HG03139 (cell line): ENCODE measurements around the gene FXYD2.

Experiments used
- ATAC-seq: cut with Tn5 transposase; IDR thresholded peaks from one replicate; pipeline ENCODE4 v1.9.1; 2021; ENCODE audit not compliant: unreplicated experiment

The FXYD2 gene

DNA sequence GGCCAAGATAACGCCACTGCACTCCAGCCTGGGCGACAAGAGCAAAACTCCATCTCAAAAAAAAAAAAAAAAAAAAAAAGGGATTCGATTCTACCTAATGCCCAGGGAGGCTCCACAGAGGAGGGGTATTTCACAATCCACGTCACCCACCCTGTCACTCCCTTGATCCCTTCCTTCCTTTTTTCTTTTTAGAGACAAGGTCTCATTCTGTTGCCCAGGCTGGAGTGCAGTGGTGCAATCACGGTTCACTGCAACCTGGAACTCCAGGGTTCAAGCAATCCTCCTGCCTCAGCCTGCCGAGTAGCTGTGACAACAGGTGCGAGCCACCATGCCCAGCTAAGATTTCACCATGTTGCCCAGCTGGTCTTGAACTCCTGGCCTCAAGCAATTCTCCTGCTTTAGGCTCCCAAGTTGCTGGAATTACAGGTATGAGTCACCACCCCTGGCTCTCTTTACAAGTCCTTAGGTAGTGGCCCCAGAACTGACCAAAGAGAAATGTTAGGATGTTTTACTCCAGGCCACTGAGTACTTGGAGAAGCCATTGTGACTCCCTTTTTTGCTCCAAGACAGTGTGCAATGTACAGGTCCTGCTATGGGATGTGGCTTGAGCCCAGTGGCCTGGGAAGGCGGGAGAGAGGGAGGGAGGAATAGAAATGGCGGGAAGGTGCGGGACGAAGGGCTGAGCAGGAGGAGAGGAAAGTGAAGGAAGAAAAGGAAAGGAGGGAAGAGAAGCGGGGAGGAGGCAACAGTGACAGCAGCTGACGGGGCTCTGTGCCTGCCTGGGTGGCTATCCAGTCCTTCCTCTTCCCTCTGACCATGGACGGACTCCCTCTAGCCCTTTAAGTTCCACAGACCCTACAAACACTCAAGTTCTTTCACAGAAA lies 11.8 kb upstream of the FXYD2 start:
- no peak for ATAC-seq

DNA sequence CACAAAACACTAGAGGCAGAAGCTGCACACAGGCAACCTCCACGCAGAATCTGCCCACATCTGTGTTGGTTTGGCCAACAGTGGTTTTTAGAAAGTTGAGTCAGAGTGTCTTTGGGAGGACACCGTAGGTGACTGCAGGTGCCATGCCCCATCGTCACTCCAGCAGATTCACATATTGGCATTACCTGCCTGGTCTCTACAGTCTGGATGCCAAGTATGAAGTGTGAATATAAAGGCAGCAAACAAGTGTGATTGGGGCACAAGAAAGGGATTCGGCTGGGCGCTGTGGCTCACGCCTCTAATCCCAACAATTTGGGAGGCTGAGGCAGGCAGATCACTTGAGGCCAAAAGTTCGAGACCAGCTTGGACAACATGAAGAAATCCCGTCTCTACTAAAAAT lies 11.0 kb upstream of the FXYD2 start:
- ATAC-seq: no peak

DNA sequence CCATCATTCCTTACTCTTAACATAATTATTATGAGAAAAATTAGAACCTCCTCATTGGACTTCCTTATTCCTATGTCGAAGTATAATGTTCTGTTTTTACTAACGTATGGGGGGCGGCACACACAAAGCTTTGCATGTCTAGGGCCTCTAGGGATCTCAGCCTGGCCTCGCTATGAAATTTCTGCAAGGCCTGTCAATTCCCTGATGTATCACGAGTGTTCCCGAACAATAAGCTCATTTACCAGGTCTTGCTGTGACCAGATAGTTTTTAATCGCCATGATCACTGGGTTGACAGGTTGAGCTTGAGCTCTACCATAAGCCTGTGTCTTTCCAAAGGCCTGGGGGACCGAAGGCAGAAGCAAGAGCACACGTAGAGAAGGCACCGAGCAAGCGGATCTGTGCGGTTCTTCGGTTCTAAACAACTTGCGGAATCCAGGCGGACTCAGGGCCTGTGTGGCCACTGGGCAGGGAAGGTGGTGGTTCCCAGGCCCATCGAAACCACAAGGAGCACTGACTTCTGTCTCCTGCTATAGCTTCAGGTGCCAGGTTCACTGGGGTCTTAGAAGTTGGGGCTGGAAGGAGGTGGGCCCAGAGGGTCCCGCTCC lies 10.4 kb upstream of the FXYD2 start:
- no peak for ATAC-seq

DNA sequence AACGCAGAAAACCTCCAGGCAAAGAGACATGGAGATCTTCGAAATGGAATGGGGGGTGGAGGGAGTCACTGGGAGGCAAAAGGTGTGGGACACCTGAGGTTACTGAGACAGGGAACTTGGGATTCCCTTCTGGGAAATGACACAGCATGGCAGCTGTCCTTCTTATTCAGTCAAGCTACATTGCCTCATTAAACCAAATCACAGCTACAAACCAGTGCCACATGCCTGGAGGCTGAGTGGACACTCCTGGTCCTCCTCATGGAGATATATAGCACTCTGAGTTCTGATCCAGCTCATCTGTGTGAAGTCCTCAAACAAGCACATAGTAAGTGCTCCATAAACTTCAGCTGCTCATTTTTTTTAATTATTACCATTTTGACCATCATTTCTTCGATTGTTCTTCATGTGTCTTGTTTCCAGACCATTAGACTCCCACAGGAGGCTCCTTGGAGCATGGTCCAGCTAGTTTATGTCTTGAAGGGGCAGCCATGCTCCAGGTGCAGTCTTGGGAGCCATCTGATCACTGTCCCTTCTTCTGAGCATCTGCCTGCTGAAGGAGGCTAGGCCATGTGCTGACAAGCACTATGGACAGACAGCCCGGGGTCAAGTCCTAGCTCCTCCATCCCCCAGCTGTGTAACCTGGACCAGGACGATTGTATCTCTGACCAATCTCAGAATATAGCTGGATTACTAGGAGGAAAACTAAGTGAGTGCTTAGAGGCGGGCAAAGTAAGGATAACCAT lies 9.7 kb upstream of the FXYD2 start:
- ATAC-seq: no peak

DNA sequence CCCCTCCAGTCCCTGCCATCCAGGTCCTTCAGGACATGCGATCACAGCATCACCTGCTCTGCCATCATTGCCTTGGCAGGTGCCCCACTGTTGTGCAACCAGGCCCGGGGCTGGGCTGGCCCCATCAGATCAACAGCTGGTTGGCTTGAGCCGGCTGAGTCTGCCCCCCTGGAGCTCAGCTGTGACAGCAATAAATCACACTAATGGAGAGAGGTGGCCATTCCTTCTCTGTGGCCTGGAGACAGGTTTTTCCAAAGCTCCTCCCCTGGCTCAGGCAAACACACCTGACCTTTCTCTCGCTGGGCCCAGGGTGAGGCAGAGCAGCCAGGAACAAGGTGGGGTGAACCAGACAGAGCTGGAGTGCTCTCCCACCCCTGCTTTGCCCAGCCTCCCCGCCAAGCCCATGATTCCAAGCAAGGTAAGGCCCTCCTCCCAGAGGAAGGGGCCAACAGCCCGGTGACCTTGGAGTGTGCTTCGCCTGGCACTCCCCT lies 8.9 kb upstream of the FXYD2 start:
- ATAC-seq: no peak

DNA sequence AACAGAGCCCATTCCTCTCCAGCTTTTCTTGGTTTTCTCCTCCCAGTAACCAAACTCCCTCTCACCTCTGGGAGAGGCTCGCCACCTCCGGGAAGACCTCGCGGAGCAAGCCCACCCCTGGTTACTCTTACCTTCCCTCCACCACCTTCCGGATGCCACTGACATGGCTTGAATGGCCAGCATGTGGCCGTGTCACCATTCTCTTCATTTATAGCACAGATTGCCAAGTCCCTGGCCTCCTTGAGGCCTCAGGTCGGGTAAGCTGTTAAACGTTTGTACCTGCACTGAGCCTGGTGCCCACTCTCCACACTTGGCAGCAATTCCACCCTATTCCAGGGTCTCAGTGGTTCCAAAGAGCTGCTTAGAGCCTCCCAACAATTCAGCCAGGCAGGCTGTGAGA lies 8.0 kb upstream of the FXYD2 start:
- ATAC-seq: no peak

DNA sequence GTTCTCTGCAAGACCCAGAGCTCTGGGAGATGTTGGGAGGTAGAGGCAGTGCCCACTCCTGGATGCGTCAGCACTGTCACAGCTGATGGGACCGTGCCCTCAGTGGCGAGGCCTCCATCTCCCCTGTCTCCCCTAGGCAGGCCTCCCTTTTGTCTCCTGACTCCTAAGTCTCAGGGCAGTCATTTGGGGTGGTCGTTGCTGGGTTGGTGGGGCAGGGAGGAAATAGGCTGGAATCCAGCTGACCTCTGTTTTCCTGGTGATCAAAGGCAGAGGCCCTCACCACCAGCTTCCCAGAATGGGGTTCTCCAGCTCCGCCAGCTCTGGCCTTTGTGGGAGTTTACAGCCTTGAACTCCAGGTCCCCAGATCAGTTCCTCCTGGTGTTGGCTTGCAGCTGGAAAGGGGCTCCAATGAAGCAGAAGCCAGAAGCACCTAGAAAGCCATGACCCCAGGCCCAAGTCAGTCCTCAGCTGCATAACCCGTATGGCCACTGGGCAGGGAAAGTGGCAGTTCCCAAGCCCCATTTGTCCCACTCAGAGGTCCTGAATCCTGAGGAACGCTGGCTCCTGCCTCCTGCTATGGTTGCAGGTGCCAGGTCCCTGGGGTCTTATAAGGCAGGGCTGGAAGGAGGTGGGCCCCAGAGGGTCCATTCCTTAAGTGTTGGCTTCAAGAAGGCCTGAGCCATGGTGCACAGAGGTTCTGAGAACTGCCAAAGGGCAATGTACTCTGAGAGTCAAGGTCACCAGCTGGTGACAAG lies 7.3 kb upstream of the FXYD2 start:
- no peak for ATAC-seq

DNA sequence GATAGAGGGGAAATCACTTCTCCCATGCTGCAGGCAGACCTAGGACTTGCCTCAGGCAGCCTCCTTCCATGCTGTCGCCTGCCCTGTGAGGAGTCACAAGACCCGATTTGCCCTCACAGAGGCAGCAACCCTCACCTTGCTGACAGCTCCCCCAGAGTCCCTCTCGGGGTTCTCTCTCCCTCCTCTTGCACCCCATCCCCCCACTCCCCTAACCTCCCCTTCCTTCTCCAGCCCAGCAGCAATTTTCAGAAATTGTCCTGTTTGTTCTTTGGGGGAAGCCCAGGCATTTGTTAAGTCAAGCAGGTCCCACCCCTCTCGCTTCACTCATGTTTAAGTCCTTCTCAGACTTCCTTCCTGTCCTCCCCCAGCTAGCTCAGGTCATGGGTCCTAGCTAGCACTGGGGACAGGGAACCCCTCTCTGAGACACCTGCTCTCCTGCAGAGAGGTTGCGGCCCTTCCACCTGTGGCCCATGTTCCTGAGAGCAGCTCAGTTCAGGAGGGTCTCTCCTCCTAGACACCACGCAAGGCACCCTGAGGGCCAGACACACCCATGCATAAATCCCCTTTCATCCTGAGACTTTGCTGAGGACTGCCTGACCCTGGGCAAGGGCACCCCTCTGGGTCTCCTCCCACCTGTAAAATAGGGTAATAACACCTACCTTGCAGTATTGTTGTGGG lies 6.3 kb upstream of the FXYD2 start:
- ATAC-seq: no peak

DNA sequence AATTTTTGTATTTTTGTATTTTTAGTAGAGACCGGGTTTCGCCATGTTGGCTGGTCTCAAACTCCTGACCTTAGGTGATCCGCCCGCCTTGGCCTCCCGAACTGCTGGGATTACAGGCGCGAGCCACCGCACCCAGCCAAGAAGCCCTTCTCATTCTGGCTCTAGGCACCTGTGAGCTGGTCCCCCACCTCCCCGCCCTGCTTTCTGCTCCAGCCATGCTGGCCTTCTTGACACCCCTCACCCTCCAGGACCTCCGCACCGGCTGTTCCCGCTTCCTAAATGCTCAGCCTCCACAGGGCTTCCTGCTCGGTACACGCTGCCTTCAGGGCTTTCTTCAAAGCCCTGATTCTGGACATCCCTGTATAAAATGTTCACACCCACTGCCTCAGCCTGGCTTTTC lies 5.5 kb upstream of the FXYD2 start:
- ATAC-seq: no peak

DNA sequence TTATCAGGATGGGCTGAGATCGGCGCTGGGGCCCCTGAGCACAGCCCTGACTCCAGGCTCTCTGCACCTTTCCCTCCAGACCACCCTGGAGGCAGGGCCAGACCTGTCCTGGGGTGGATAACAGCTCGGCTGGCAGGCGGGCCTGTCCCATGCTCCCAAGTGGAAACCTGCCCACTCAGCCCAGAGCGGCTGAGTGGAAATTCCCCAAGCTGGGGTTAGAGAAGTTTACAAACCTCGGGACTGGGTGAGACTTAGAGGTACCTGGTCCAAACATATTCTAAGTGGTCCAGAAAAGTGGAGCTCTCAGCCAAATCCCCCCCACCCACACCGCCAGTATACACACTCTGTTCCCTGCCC lies 4.8 kb upstream of the FXYD2 start:
- no peak for ATAC-seq

DNA sequence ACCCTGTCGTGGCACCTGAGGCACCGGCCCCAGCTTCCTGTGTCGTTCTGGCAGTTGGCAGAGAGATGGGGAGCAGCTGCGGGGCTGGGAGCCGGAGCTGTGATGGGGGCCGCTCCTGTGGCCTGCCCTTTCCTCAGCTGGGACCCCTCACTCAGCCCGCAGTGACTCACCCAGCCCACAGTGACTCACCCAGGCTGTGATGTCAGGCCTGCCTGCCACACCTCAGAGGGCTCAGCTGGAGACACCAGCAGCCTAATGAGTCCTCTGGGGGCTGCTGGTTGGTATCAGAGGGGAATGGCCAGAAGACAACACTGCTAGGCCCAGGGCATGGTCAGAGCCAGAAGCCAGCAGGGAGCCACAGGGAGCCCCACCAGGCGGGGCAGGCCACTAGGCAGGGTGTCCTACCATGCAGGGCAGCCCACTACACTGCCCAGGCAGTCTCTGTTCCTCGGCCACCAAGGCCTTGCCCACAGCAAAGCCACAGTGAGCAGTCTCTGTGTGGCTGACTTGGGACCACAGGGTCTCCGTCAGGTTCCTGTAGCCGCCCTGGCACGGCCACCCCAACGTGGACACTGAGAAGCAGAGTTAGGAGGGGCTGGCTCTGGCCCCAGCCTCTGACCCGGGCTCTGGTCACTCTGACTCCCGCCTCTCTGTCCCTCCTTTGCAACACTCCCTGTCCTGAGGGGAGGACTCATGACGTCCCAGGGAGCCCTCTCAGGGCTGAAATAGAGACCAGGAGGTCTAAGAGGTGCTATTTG lies 4.2 kb upstream of the FXYD2 start:
- ATAC-seq: no peak

DNA sequence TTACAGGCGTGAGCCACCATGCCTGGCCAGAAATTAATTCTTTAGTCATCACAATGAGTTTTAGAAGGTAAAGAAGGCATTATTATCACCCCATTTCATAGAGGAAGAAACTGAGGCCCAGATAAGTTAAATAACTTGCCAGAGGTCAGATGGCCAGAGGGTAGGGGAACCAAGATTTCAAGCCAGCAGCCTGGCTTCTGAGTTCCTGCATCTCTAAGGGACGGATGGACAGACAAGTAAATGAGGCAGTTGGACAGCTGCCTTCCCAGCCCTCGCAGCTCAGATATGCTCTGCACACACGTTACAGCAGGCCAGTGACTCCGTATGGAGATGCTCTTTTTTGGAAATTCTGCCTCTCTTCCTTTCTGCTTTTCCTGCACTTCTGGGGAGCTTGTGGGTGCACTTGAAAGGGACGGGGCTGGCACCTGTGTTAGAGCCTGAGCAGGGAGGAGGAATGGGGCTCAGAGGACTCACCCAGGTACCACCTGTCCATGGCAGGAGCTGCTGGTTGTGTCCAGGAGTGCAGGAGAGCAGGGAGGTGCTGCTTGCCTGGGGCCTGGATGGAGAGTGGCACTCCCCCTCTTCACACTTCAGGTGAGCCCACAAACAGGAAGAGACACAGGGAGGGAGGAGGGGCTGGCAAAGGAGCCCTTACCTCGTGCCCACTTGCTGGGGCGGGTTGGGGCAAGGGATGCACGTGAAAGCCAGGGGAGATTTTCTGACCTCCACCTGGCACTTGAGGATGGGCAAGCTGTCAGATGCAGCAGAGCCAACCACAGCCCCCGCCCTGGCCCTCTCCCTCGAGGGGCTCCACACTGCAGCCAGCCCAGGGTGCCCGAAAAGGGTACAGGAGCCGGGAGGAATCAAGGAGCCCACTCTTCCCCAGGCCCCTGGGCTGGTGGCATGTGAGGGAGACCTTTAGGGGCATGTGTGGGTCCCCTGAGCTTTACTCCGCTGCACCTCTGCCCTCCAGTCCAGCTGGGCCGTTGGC lies 3.3 kb upstream of the FXYD2 start:
- ATAC-seq: no peak

DNA sequence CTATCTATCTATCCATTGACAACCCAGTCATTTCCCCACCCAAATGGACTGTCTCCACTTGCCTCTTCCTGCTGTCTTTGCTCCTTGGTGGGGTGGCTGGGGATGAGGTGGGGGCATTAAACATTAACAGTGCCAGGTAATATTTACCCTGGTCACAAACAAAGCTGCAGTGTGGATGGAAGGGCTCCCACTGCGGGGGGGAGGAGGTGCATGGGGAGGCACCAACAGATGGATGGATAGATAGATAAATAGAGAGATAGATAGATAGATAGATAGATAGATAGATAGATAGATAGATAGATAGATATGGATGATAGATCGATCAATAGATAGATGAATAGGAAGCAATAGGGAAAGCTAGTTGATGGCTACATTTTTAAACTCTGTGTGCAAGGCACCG lies 2.3 kb upstream of the FXYD2 start:
- no peak for ATAC-seq

DNA sequence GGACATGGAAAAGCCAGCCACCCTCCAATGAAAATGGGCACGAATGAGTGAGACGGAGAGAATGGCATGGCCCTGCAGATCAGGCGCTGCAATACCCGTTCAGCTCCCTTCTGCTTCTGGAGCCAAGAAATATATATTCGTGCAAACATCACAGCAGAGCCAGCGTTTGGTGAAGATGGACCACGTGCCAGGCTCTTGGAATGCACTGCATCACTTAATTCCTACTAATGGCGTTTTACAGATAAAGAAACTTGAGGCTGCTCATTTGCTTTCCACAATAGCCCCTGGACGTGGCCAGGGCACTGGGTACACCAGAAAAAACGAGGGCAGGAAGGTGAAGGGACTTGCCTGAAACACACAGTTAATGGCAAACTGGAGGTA lies 1.6 kb upstream of the FXYD2 start:
- no peak for ATAC-seq

DNA sequence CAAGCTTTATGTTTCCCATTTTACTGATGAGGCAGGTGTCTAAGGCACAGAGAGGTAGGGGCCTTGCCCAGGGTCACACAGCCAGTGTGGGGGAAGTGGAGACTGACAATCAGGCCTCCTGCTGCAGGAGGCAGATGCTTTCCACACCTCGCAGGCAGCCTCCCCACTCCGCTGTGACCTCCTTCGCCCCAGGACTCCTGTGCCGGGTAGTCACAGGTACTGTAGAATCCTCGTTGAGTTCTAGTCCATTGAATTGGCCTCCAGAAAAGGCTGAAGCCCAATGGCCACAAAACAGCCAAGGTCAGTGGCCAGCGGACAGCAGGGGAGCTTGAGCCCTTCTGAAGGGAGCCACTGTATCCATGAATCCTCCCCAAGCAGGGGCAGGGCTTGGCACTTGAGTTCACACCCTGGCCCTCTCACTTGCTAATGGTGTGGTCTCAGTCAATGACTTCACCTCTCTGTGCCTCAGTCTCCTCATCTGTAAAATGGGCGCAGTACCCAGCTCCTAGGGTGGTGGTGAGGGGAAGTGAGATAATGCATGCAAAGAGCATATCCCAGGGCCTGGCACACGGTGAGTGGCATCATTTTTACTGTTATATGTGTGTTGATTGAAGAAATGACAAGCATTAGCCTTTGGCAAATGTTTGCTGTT lies 1.1 kb upstream of the FXYD2 start:
- no peak for ATAC-seq

DNA sequence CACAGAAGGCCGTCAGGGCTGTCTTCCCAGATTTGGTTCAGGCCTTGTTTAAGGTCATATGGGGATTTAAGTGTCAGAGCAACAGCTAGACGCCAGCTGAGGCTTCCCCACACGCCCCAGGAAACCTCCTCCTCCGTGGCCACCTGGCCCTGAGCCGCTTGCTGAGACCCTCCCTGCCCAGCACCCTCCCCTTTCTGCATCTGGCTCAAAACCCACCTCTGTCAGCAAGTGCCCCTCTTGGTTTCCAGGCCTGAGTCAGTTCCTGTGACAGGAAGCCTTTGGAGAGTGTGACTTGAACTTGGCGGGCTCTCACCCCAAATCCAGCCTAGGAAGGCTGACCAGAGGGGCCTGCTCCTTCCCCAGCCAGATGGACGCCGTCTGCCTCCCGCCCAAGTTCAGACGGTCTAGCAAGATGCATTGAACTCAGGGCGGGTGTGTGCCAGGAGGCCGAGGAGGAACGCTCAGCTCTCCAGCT lies 561 bp downstream of the FXYD2 start:
- ATAC-seq: no peak

DNA sequence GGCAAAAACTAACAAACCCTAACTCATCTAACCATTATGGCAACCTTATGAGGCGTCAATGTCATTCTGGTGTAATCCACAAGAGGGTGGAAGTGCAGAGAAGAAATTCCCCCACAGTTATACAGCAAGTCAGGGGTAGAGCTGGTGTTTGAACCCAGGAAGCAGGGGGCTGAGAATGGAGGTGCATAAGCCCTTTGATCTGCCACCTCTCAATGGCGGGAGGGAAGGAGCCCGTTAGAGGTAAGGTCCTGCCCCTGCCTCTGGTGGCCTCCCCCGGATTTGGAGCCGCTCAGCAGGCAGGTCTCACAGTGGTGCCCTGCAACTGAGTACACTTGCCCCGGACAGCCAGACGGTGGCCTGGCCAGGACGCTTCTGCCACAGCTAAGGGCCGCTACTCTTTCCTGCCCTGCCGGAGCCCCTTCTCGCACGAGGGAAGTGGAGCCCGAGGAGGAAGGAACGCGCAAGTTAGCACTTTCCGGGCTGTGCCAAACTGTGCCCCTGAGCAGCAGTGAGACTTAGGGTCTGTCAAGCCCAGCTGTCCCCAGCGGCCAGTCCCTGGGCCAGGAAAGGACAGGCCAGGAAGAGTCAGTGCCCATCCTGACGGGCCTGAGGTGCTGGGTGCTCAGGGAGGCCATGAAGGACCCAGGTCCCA lies 1.1 kb downstream of the FXYD2 start:
- ATAC-seq: no peak
